Measurements from ENCODE around the gene CYFIP1.

Gene CYFIP1

GRCh38 chr15:22942877-22943276, 37.3 kb downstream of the CYFIP1 start:
- no peak overlapping the region for H3K27ac ChIP-seq (ENCODE audit: low read depth, low read length)
- H3K4me1 ChIP-seq (ENCODE audit: control insufficient read depth in 1 of 2, insufficient read depth in 2 of 2, low read length in 2 of 2), result no peaks in the 10 kb centered on the region
- H2BK5ac ChIP-seq (ENCODE audit: low read depth, low read length, poor library complexity), result no peak overlapping the region
- no peak overlapping the region for H3K18ac ChIP-seq (ENCODE audit: low read length)
- H3K4me3 ChIP-seq (ENCODE audit: low read depth, low read length), result no peak overlapping the region
- H2BK12ac ChIP-seq (ENCODE audit: low read length), result no peak overlapping the region
- no peaks in the 10 kb centered on the region for H3K27me3 ChIP-seq (ENCODE audit: insufficient read depth, low read length)
- no peak overlapping the region for H3K23ac ChIP-seq (ENCODE audit: low read length)
- H2BK120ac ChIP-seq (ENCODE audit: insufficient read depth, low read length, poor library complexity), result no peak overlapping the region
- H3K9ac ChIP-seq (ENCODE audit: low read length), result no peak overlapping the region
- no CpG with 5 or more reads among the region's 15 CpGs for WGBS (ENCODE audit: extremely low coverage, insufficient coverage, insufficient read length)
- H3K79me2 ChIP-seq (ENCODE audit: control insufficient read depth, insufficient read depth, low read length, poor library complexity), result peaks cover 4% of the 10 kb centered on the region
- H3K4me2 ChIP-seq (ENCODE audit: low read length), result no peak overlapping the region
- H3K14ac ChIP-seq (ENCODE audit: low read length), result no peak overlapping the region
- no peak overlapping the region for H4K91ac ChIP-seq (ENCODE audit: low read depth, low read length)
- no peaks in the 10 kb centered on the region for H3K79me1 ChIP-seq (ENCODE audit: low read length)
- no peak overlapping the region for H3K4ac ChIP-seq (ENCODE audit: low read depth, low read length)
- H3K9me3 ChIP-seq (ENCODE audit: insufficient read depth, low read depth, low read length), result peaks cover 3% of the 10 kb centered on the region
- H4K8ac ChIP-seq (ENCODE audit: low read depth, low read length), result no peak overlapping the region
- no peak overlapping the region for H2AK5ac ChIP-seq (ENCODE audit: low read length)
- H4K12ac ChIP-seq (ENCODE audit: low read depth, low read length), result no peak overlapping the region
- H2AFZ ChIP-seq (ENCODE audit: insufficient read depth, low read length, poor library complexity), result no peak overlapping the region
- peaks cover 49 to 52% of the 10 kb centered on the region in 2 experiments for H3K36me3 ChIP-seq (ENCODE audit: control insufficient read depth in 1 of 2, insufficient read depth in 2 of 2, low read length in 2 of 2)
- DNase-seq, result no peak

GRCh38 chr15:22942306-22942855, 37.8 kb downstream of the CYFIP1 start:
- no peak overlapping the region for H2BK12ac ChIP-seq (ENCODE audit: low read length)
- DNase-seq, result no peak
- H3K79me2 ChIP-seq (ENCODE audit: control insufficient read depth, insufficient read depth, low read length, poor library complexity), result peaks cover 1% of the 10 kb centered on the region
- no peak overlapping the region for H2BK5ac ChIP-seq (ENCODE audit: low read depth, low read length, poor library complexity)
- WGBS (ENCODE audit: extremely low coverage, insufficient coverage, insufficient read length), result no CpG with 5 or more reads among the region's 24 CpGs
- no peak overlapping the region for H2AK5ac ChIP-seq (ENCODE audit: low read length)
- no peaks in the 10 kb centered on the region for H3K79me1 ChIP-seq (ENCODE audit: low read length)
- no peaks in the 10 kb centered on the region for H3K27me3 ChIP-seq (ENCODE audit: insufficient read depth, low read length)
- H3K36me3 ChIP-seq (ENCODE audit: control insufficient read depth in 1 of 2, insufficient read depth in 2 of 2, low read length in 2 of 2), result peaks cover 51 to 54% of the 10 kb centered on the region in 2 experiments
- no peak overlapping the region for H4K91ac ChIP-seq (ENCODE audit: low read depth, low read length)
- no peak overlapping the region for H3K4me3 ChIP-seq (ENCODE audit: low read depth, low read length)
- H3K9ac ChIP-seq (ENCODE audit: low read length), result no peak overlapping the region
- no peak overlapping the region for H3K18ac ChIP-seq (ENCODE audit: low read length)
- no peak overlapping the region for H4K12ac ChIP-seq (ENCODE audit: low read depth, low read length)
- H3K23ac ChIP-seq (ENCODE audit: low read length), result no peak overlapping the region
- no peak overlapping the region for H3K4me2 ChIP-seq (ENCODE audit: low read length)
- H3K9me3 ChIP-seq (ENCODE audit: insufficient read depth, low read depth, low read length), result peaks cover 3% of the 10 kb centered on the region
- H3K4ac ChIP-seq (ENCODE audit: low read depth, low read length), result no peak overlapping the region
- no peak overlapping the region for H2AFZ ChIP-seq (ENCODE audit: insufficient read depth, low read length, poor library complexity)
- H3K4me1 ChIP-seq (ENCODE audit: control insufficient read depth in 1 of 2, insufficient read depth in 2 of 2, low read length in 2 of 2), result no peaks in the 10 kb centered on the region
- no peak overlapping the region for H2BK120ac ChIP-seq (ENCODE audit: insufficient read depth, low read length, poor library complexity)
- no peak overlapping the region for H3K27ac ChIP-seq (ENCODE audit: low read depth, low read length)
- H4K8ac ChIP-seq (ENCODE audit: low read depth, low read length), result no peak overlapping the region
- no peak overlapping the region for H3K14ac ChIP-seq (ENCODE audit: low read length)

- H3K4me2 ChIP-seq (ENCODE audit: low read length), result no peak overlapping the region
- H3K27ac ChIP-seq (ENCODE audit: low read depth, low read length), result no peak overlapping the region
- H3K18ac ChIP-seq (ENCODE audit: low read length), result no peak overlapping the region
- no peak overlapping the region for H3K9ac ChIP-seq (ENCODE audit: low read length)
- H3K4me1 ChIP-seq (ENCODE audit: control insufficient read depth in 1 of 2, insufficient read depth in 2 of 2, low read length in 2 of 2), result no peaks in the 10 kb centered on the region
- no peak for DNase-seq
- H3K4ac ChIP-seq (ENCODE audit: low read depth, low read length), result no peak overlapping the region
- no peak overlapping the region for H4K8ac ChIP-seq (ENCODE audit: low read depth, low read length)
- no peaks in the 10 kb centered on the region for H3K79me1 ChIP-seq (ENCODE audit: low read length)
- no CpG with 5 or more reads among the region's 4 CpGs for WGBS (ENCODE audit: extremely low coverage, insufficient coverage, insufficient read length)
- H2BK5ac ChIP-seq (ENCODE audit: low read depth, low read length, poor library complexity), result no peak overlapping the region
- no peak overlapping the region for H3K23ac ChIP-seq (ENCODE audit: low read length)
- no peak overlapping the region for H3K14ac ChIP-seq (ENCODE audit: low read length)
- H2AFZ ChIP-seq (ENCODE audit: insufficient read depth, low read length, poor library complexity), result no peak overlapping the region
- H3K9me3 ChIP-seq (ENCODE audit: insufficient read depth, low read depth, low read length), result peaks cover 3% of the 10 kb centered on the region
- H4K12ac ChIP-seq (ENCODE audit: low read depth, low read length), result no peak overlapping the region
- no peak overlapping the region for H2AK5ac ChIP-seq (ENCODE audit: low read length)
- no peak overlapping the region for H4K91ac ChIP-seq (ENCODE audit: low read depth, low read length)
- H3K36me3 ChIP-seq (ENCODE audit: control insufficient read depth in 1 of 2, insufficient read depth in 2 of 2, low read length in 2 of 2), result peaks cover 54 to 61% of the 10 kb centered on the region in 2 experiments
- no peak overlapping the region for H2BK12ac ChIP-seq (ENCODE audit: low read length)
- no peak overlapping the region for H3K4me3 ChIP-seq (ENCODE audit: low read depth, low read length)
- H3K79me2 ChIP-seq (ENCODE audit: control insufficient read depth, insufficient read depth, low read length, poor library complexity), result no peaks in the 10 kb centered on the region
- H3K27me3 ChIP-seq (ENCODE audit: insufficient read depth, low read length), result no peaks in the 10 kb centered on the region
- H2BK120ac ChIP-seq (ENCODE audit: insufficient read depth, low read length, poor library complexity), result no peak overlapping the region
Measured at GRCh38 chr15:22941179-22941578, 39.0 kb downstream of the CYFIP1 start.

- Histone ChIP-seq H3K9me3 (ENCODE audit: insufficient read depth, low read depth, low read length) (peaks cover 3% of the 10 kb centered on the region), H2AK5ac (ENCODE audit: low read length) (no peak overlapping the region), H2BK120ac (ENCODE audit: insufficient read depth, low read length, poor library complexity) (no peak overlapping the region)
Measured at GRCh38 chr15:22939652-22940061, 40.5 kb downstream of the CYFIP1 start.

More at GRCh38 chr15:22939652-22940061, 40.5 kb downstream of the CYFIP1 start:
- Histone ChIP-seq H2BK12ac (ENCODE audit: low read length) (no peak overlapping the region), H3K79me2 (ENCODE audit: control insufficient read depth, insufficient read depth, low read length, poor library complexity) (no peaks in the 10 kb centered on the region), H3K27me3 (ENCODE audit: insufficient read depth, low read length) (no peaks in the 10 kb centered on the region), H3K4me2 (ENCODE audit: low read length) (no peak overlapping the region), H3K27ac (ENCODE audit: low read depth, low read length) (no peak overlapping the region), H3K18ac (ENCODE audit: low read length) (no peak overlapping the region), H2BK5ac (ENCODE audit: low read depth, low read length, poor library complexity) (no peak overlapping the region), H3K9ac (ENCODE audit: low read length) (no peak overlapping the region), H3K14ac (ENCODE audit: low read length) (no peak overlapping the region), H4K12ac (ENCODE audit: low read depth, low read length) (no peak overlapping the region), H2AFZ (ENCODE audit: insufficient read depth, low read length, poor library complexity) (no peak overlapping the region), H4K91ac (ENCODE audit: low read depth, low read length) (no peak overlapping the region), H3K4me1 (ENCODE audit: control insufficient read depth in 1 of 2, insufficient read depth in 2 of 2, low read length in 2 of 2) (no peaks in the 10 kb centered on the region), H3K4me3 (ENCODE audit: low read depth, low read length) (no peak overlapping the region), H3K79me1 (ENCODE audit: low read length) (no peaks in the 10 kb centered on the region), H3K4ac (ENCODE audit: low read depth, low read length) (no peak overlapping the region), H3K23ac (ENCODE audit: low read length) (no peak overlapping the region), H3K36me3 (ENCODE audit: control insufficient read depth in 1 of 2, insufficient read depth in 2 of 2, low read length in 2 of 2) (peaks cover 51 to 59% of the 10 kb centered on the region in 2 experiments), H4K8ac (ENCODE audit: low read depth, low read length) (no peak overlapping the region)
- no CpG with 5 or more reads among the region's 10 CpGs for WGBS (ENCODE audit: extremely low coverage, insufficient coverage, insufficient read length)
- DNase-seq, result no peak
